ENCODE results near the gene ZNF786. TPM values are rescaled to one million over a fixed set of nuclear protein-coding genes. Genes with fewer than 3 reads are reported as not detected.

Gene ZNF786
- total and polyA plus RNA-seq, 9 of the 15 experiments (the other 6 are each of a cell fraction or from before 2014, with no cell fraction given): 0.31 to 5.4 (median 3.0) TPM

GRCh38 chr7:149020483-149020882 lies 70.0 kb downstream of the ZNF786 start:
- peaks cover 79% of the 10 kb centered on the region for H3K36me3 ChIP-seq (ENCODE audit: control insufficient read depth, insufficient read depth, low read length)
- ChIA-PET CTCF (ENCODE audit: low intra/inter-chr PET ratio) (no interaction called here), POLR2A (interaction anchor here (2.0 to 2.4 kb wide), 2 partner anchors 8 to 11 kb away, joined by 6 to 8 read pairs; partner anchors contain the start of gene PDIA4)
- H2AFZ ChIP-seq (ENCODE audit: low read depth, low read length): no peak overlapping the region
- H3K9ac ChIP-seq (ENCODE audit: insufficient read depth in 1 of 2, low read depth in 2 of 2, low read length in 2 of 2): no peak overlapping the region
- TF ChIP-seq CBX2 (IDR thresholded peaks at IDR 0.05; ENCODE audit: insufficient read depth, low read length, poor library complexity, severe bottlenecking): no peak
- TF ChIP-seq, protein P1, sequence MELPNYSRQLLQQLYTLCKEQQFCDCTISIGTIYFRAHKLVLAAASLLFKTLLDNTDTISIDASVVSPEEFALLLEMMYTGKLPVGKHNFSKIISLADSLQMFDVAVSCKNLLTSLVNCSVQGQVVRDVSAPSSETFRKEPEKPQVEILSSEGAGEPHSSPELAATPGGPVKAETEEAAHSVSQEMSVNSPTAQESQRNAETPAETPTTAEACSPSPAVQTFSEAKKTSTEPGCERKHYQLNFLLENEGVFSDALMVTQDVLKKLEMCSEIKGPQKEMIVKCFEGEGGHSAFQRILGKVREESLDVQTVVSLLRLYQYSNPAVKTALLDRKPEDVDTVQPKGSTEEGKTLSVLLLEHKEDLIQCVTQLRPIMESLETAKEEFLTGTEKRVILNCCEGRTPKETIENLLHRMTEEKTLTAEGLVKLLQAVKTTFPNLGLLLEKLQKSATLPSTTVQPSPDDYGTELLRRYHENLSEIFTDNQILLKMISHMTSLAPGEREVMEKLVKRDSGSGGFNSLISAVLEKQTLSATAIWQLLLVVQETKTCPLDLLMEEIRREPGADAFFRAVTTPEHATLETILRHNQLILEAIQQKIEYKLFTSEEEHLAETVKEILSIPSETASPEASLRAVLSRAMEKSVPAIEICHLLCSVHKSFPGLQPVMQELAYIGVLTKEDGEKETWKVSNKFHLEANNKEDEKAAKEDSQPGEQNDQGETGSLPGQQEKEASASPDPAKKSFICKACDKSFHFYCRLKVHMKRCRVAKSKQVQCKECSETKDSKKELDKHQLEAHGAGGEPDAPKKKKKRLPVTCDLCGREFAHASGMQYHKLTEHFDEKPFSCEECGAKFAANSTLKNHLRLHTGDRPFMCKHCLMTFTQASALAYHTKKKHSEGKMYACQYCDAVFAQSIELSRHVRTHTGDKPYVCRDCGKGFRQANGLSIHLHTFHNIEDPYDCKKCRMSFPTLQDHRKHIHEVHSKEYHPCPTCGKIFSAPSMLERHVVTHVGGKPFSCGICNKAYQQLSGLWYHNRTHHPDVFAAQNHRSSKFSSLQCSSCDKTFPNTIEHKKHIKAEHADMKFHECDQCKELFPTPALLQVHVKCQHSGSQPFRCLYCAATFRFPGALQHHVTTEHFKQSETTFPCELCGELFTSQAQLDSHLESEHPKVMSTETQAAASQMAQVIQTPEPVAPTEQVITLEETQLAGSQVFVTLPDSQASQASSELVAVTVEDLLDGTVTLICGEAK (IDR thresholded peaks at IDR 0.05): no peak
- TF ChIP-seq, protein P1 (CRISPR knock-in tag; IDR thresholded peaks at IDR 0.05): 0 out of 2 replicates have a peak, but pooled peaks have one; percentile 24
- peaks cover 0 to 6% of the 10 kb centered on the region in 2 experiments; a peak in 2 of 5 replicates for H3K4me1 ChIP-seq (replicated peaks in 1 of 2; ENCODE audit: control insufficient read depth in 2 of 2, insufficient read depth in 2 of 2, low read length in 2 of 2)
- intact Hi-C loops (cut with micrococcal nuclease) (no loop called here), in situ Hi-C loops (cut with MboI) (no loop called here)
- H3K9me1 ChIP-seq (ENCODE audit: control insufficient read depth, insufficient read depth, low read length): no peaks in the 10 kb centered on the region
- BruUV-seq (replicated peaks): no TSS peak
- no peak overlapping the region for H3K27ac ChIP-seq (ENCODE audit: extremely low read depth, low read depth, low read length)
- H4K20me1 ChIP-seq (replicated peaks; ENCODE audit: control insufficient read depth, insufficient read depth, low read length): peaks cover 5% of the 10 kb centered on the region
- H3K4me2 ChIP-seq (ENCODE audit: insufficient read depth, low read length): no peak overlapping the region
- peaks cover 41% of the 10 kb centered on the region for H3K79me2 ChIP-seq (ENCODE audit: control insufficient read depth, insufficient read depth, low read length)
- FAIRE-seq: no peak
- DNase-seq (ENCODE audit: extremely low read depth in 1 of 4, low spot score in 3 of 4): no peak
- H3K27me3 ChIP-seq (ENCODE audit: control insufficient read depth in 2 of 2, insufficient read depth in 2 of 2, low read length in 2 of 2): no peaks in the 10 kb centered on the region
- 92% methylated on average over 11 of the region's 11 CpGs for WGBS (ENCODE audit: insufficient coverage, low coverage, missing lambda C conversion rate)
- H3K4me3 ChIP-seq: no peak overlapping the region
- no peaks in the 10 kb centered on the region for H3K9me3 ChIP-seq (replicated peaks; ENCODE audit: control insufficient read depth, insufficient read depth, low read depth, low read length)
- ATAC-seq: no peak; the same call in 2 of the 3 replicates

Small RNA genes within 50 kb of the gene (small RNA-seq; reads per million reads assigned to genes)
- gene COX6B1P1: not detected
- gene RN7SL521P: 0.18 reads per million
- gene RNU6-650P: not detected

Other genes with a start within 250 kb of the ZNF786 start
- gene EZH2, start 206.4 kb downstream of the ZNF786 start, total RNA-seq (2014; rRNA removed): 93.8 and 109 TPM in 2 replicates
- gene EZH2, start 206.4 kb downstream of the ZNF786 start, total RNA-seq (2014; rRNA removed; fragmentation: Illumina TruSeq; extraction: Trizol): 98.6 and 116 TPM in 2 replicates
- gene EZH2, start 206.4 kb downstream of the ZNF786 start, total RNA-seq (2015; rRNA removed; fragmentation: Illumina TruSeq; extraction: Trizol): 82.7 and 88.5 TPM in 2 replicates
- 109 and 118 TPM in 2 replicates for gene EZH2, start 206.4 kb downstream of the ZNF786 start, total RNA-seq (2021)
- gene EZH2, start 206.4 kb downstream of the ZNF786 start, polyA plus RNA-seq (2011; rRNA removed): 172 and 175 TPM in 2 replicates
- gene EZH2, start 206.4 kb downstream of the ZNF786 start, polyA plus RNA-seq (2014; fragmentation: Illumina TruSeq; extraction: Trizol): 146 and 170 TPM in 2 replicates
- 10 to 100 TPM; 48.7 to 63.0 TPM for gene EZH2, start 206.4 kb downstream of the ZNF786 start, polyA plus RNA-seq (2014; fragmentation: Nextera tagmentation; extraction: Ambion mirVana)
- 137 and 157 TPM in 2 replicates for gene EZH2, start 206.4 kb downstream of the ZNF786 start, polyA plus RNA-seq (2014; rRNA removed)
- gene PDIA4, start 62.2 kb downstream of the ZNF786 start, total RNA-seq (2014; rRNA removed): 158 and 178 TPM in 2 replicates
- gene PDIA4, start 62.2 kb downstream of the ZNF786 start, total RNA-seq (2014; rRNA removed; fragmentation: Illumina TruSeq; extraction: Trizol): 82.7 and 91.5 TPM in 2 replicates
- gene PDIA4, start 62.2 kb downstream of the ZNF786 start, total RNA-seq (2015; rRNA removed; fragmentation: Illumina TruSeq; extraction: Trizol): 136 TPM in 2 replicates
- 159 and 161 TPM in 2 replicates for gene PDIA4, start 62.2 kb downstream of the ZNF786 start, total RNA-seq (2021)
- 146 and 186 TPM in 2 replicates for gene PDIA4, start 62.2 kb downstream of the ZNF786 start, polyA plus RNA-seq (2011; rRNA removed)
- gene PDIA4, start 62.2 kb downstream of the ZNF786 start, polyA plus RNA-seq (2014; fragmentation: Illumina TruSeq; extraction: Trizol): 143 and 175 TPM in 2 replicates
- 10 to 100 TPM in 1 of 2 experiments, 1 to 10 TPM in 1; 9.1 to 14.5 TPM for gene PDIA4, start 62.2 kb downstream of the ZNF786 start, polyA plus RNA-seq (2014; fragmentation: Nextera tagmentation; extraction: Ambion mirVana)
- gene PDIA4, start 62.2 kb downstream of the ZNF786 start, polyA plus RNA-seq (2014; rRNA removed): 155 and 171 TPM in 2 replicates
- gene ZNF425, start 35.6 kb upstream of the ZNF786 start, total RNA-seq (2014; rRNA removed): 0.37 and 0.59 TPM in 2 replicates
- gene ZNF425, start 35.6 kb upstream of the ZNF786 start, total RNA-seq (2014; rRNA removed; fragmentation: Illumina TruSeq; extraction: Trizol): 0.36 and 0.48 TPM in 2 replicates
- 0.80 and 0.87 TPM in 2 replicates for gene ZNF425, start 35.6 kb upstream of the ZNF786 start, total RNA-seq (2015; rRNA removed; fragmentation: Illumina TruSeq; extraction: Trizol)
- 0.49 and 0.66 TPM in 2 replicates for gene ZNF425, start 35.6 kb upstream of the ZNF786 start, total RNA-seq (2021)
- 0.54 and 0.79 TPM in 2 replicates for gene ZNF425, start 35.6 kb upstream of the ZNF786 start, polyA plus RNA-seq (2011; rRNA removed)
- gene ZNF425, start 35.6 kb upstream of the ZNF786 start, polyA plus RNA-seq (2014; fragmentation: Illumina TruSeq; extraction: Trizol): 0.36 and 0.83 TPM in 2 replicates
- under 1 TPM; 0.03 to 0.31 TPM for gene ZNF425, start 35.6 kb upstream of the ZNF786 start, polyA plus RNA-seq (2014; fragmentation: Nextera tagmentation; extraction: Ambion mirVana)
- gene ZNF425, start 35.6 kb upstream of the ZNF786 start, polyA plus RNA-seq (2014; rRNA removed): 0.65 and 0.89 TPM in 2 replicates
- gene ZNF398, start 56.7 kb upstream of the ZNF786 start, total RNA-seq (2014; rRNA removed): 10.4 and 15.0 TPM in 2 replicates
- 10.8 and 12.3 TPM in 2 replicates for gene ZNF398, start 56.7 kb upstream of the ZNF786 start, total RNA-seq (2014; rRNA removed; fragmentation: Illumina TruSeq; extraction: Trizol)
- gene ZNF398, start 56.7 kb upstream of the ZNF786 start, total RNA-seq (2015; rRNA removed; fragmentation: Illumina TruSeq; extraction: Trizol): 14.3 and 14.7 TPM in 2 replicates
- 17.1 and 18.6 TPM in 2 replicates for gene ZNF398, start 56.7 kb upstream of the ZNF786 start, total RNA-seq (2021)
- 8.2 and 14.7 TPM in 2 replicates for gene ZNF398, start 56.7 kb upstream of the ZNF786 start, polyA plus RNA-seq (2011; rRNA removed)
- 10.8 and 10.9 TPM in 2 replicates for gene ZNF398, start 56.7 kb upstream of the ZNF786 start, polyA plus RNA-seq (2014; fragmentation: Illumina TruSeq; extraction: Trizol)
- gene ZNF398, start 56.7 kb upstream of the ZNF786 start, polyA plus RNA-seq (2014; fragmentation: Nextera tagmentation; extraction: Ambion mirVana): 1 to 10 TPM; 4.0 to 4.4 TPM
- gene ZNF398, start 56.7 kb upstream of the ZNF786 start, polyA plus RNA-seq (2014; rRNA removed): 8.2 and 8.8 TPM in 2 replicates
- 32.7 and 38.1 TPM in 2 replicates for gene ZNF282, start 104.8 kb upstream of the ZNF786 start, total RNA-seq (2014; rRNA removed)
- gene ZNF282, start 104.8 kb upstream of the ZNF786 start, total RNA-seq (2014; rRNA removed; fragmentation: Illumina TruSeq; extraction: Trizol): 11.2 and 13.2 TPM in 2 replicates
- 19.0 and 20.0 TPM in 2 replicates for gene ZNF282, start 104.8 kb upstream of the ZNF786 start, total RNA-seq (2015; rRNA removed; fragmentation: Illumina TruSeq; extraction: Trizol)
- 54.6 and 58.6 TPM in 2 replicates for gene ZNF282, start 104.8 kb upstream of the ZNF786 start, total RNA-seq (2021)
- 13.2 and 23.4 TPM in 2 replicates for gene ZNF282, start 104.8 kb upstream of the ZNF786 start, polyA plus RNA-seq (2011; rRNA removed)
- 17.4 and 25.2 TPM in 2 replicates for gene ZNF282, start 104.8 kb upstream of the ZNF786 start, polyA plus RNA-seq (2014; fragmentation: Illumina TruSeq; extraction: Trizol)
- 1 to 10 TPM in 1 of 2 experiments, under 1 TPM in 1; 0.76 to 1.3 TPM for gene ZNF282, start 104.8 kb upstream of the ZNF786 start, polyA plus RNA-seq (2014; fragmentation: Nextera tagmentation; extraction: Ambion mirVana)
- gene ZNF282, start 104.8 kb upstream of the ZNF786 start, polyA plus RNA-seq (2014; rRNA removed): 25.5 and 37.8 TPM in 2 replicates
- gene ZNF212, start 148.9 kb upstream of the ZNF786 start, total RNA-seq (2014; rRNA removed): 10.2 and 10.7 TPM in 2 replicates
- gene ZNF212, start 148.9 kb upstream of the ZNF786 start, total RNA-seq (2014; rRNA removed; fragmentation: Illumina TruSeq; extraction: Trizol): 6.5 and 7.1 TPM in 2 replicates
- 5.6 and 6.3 TPM in 2 replicates for gene ZNF212, start 148.9 kb upstream of the ZNF786 start, total RNA-seq (2015; rRNA removed; fragmentation: Illumina TruSeq; extraction: Trizol)
- 18.0 and 21.4 TPM in 2 replicates for gene ZNF212, start 148.9 kb upstream of the ZNF786 start, total RNA-seq (2021)
- gene ZNF212, start 148.9 kb upstream of the ZNF786 start, polyA plus RNA-seq (2011; rRNA removed): 7.2 and 13.3 TPM in 2 replicates
- 11.2 and 14.2 TPM in 2 replicates for gene ZNF212, start 148.9 kb upstream of the ZNF786 start, polyA plus RNA-seq (2014; fragmentation: Illumina TruSeq; extraction: Trizol)
- 1 to 10 TPM; 1.8 to 1.9 TPM for gene ZNF212, start 148.9 kb upstream of the ZNF786 start, polyA plus RNA-seq (2014; fragmentation: Nextera tagmentation; extraction: Ambion mirVana)
- 11.6 and 14.1 TPM in 2 replicates for gene ZNF212, start 148.9 kb upstream of the ZNF786 start, polyA plus RNA-seq (2014; rRNA removed)
- gene ZNF783, start 171.5 kb upstream of the ZNF786 start, total RNA-seq (2014; rRNA removed): 6.9 and 7.8 TPM in 2 replicates
- 3.1 and 3.2 TPM in 2 replicates for gene ZNF783, start 171.5 kb upstream of the ZNF786 start, total RNA-seq (2014; rRNA removed; fragmentation: Illumina TruSeq; extraction: Trizol)
- 5.0 and 5.1 TPM in 2 replicates for gene ZNF783, start 171.5 kb upstream of the ZNF786 start, total RNA-seq (2015; rRNA removed; fragmentation: Illumina TruSeq; extraction: Trizol)
- gene ZNF783, start 171.5 kb upstream of the ZNF786 start, total RNA-seq (2021): 9.5 and 11.2 TPM in 2 replicates
- 8.9 and 10.0 TPM in 2 replicates for gene ZNF783, start 171.5 kb upstream of the ZNF786 start, polyA plus RNA-seq (2011; rRNA removed)
- 5.1 and 5.4 TPM in 2 replicates for gene ZNF783, start 171.5 kb upstream of the ZNF786 start, polyA plus RNA-seq (2014; fragmentation: Illumina TruSeq; extraction: Trizol)
- gene ZNF783, start 171.5 kb upstream of the ZNF786 start, polyA plus RNA-seq (2014; fragmentation: Nextera tagmentation; extraction: Ambion mirVana): 1 to 10 TPM in 1 of 2 experiments, under 1 TPM in 1; 0.66 to 1.4 TPM
- gene ZNF783, start 171.5 kb upstream of the ZNF786 start, polyA plus RNA-seq (2014; rRNA removed): 9.3 and 10.2 TPM in 2 replicates